Measurements from ENCODE around the gene CALML3. TPM values are rescaled to one million over a fixed set of nuclear protein-coding genes. Genes with fewer than 3 reads are reported as not detected.

Gene CALML3
- total and polyA plus RNA-seq, 2 of the 8 experiments (the other 6 are each of a cell fraction or from before 2014, with no cell fraction given), result not detected

GRCh38 chr10:5506751-5507648 is 17.8 kb upstream of the CALML3 start:
- no peak overlapping the region for H2AFZ ChIP-seq (ENCODE audit: low read length)
- 92% methylated on average over 15 of the region's 19 CpGs; no CpG with 5 or more reads in 1 of the 2 experiments for WGBS, 2 experiments (ENCODE audit: extremely low coverage in 1 of 2, insufficient coverage in 1 of 2, insufficient read length in 1 of 2, insufficient replicate concordance in 2 of 2, low coverage in 1 of 2, low lambda C conversion rate in 2 of 2, missing lambda C conversion rate in 1 of 2)

More at GRCh38 chr10:5506751-5507648, 17.8 kb upstream of the CALML3 start:
- TF ChIP-seq ATF2 (IDR thresholded peaks at IDR 0.05; ENCODE audit: low read length), result no peak
- Histone ChIP-seq H4K5ac (ENCODE audit: insufficient read length, low read depth, low read length) (no peak overlapping the region), H2BK120ac (replicated peaks; ENCODE audit: low read depth, low read length) (no peak overlapping the region), H3K4me2 (ENCODE audit: insufficient read depth in 1 of 2, low read depth in 2 of 2, low read length in 2 of 2) (no peak overlapping the region), H3K23me2 (ENCODE audit: low read depth, low read length) (no peaks in the 10 kb centered on the region; the same call in 1 of the 2 replicates), H3K36me3 (ENCODE audit: control insufficient read depth in 2 of 4, insufficient read depth in 4 of 4, low read length in 3 of 4) (no peaks in the 10 kb centered on the region), H3K9ac (replicated peaks in 1 of 4; ENCODE audit: extremely low read depth in 1 of 4, low read depth in 3 of 4, low read length in 3 of 4) (no peak overlapping the region), H2AK5ac (ENCODE audit: low read depth, low read length) (no peak overlapping the region), H2BK5ac (ENCODE audit: low read depth, low read length) (no peak overlapping the region), H3K14ac (ENCODE audit: insufficient read length) (no peak overlapping the region), H3K56ac (replicated peaks; ENCODE audit: insufficient read length, low read depth, low read length) (no peak overlapping the region), H3K9me3 (ENCODE audit: insufficient read depth in 2 of 2, low read depth in 1 of 2, low read length in 1 of 2) (no peaks in the 10 kb centered on the region), H3K79me1 (ENCODE audit: low read depth, low read length) (no peaks in the 10 kb centered on the region), H2BK15ac (ENCODE audit: low read length) (no peak overlapping the region), H4K91ac (replicated peaks; ENCODE audit: insufficient read length, low read length) (no peak overlapping the region), H3K27ac (ENCODE audit: low read depth, low read length) (no peak overlapping the region), H2BK12ac (ENCODE audit: low read depth, low read length) (peak overlapping the region; percentile 9; the same call in 1 of the 2 replicates), H3K4me3 (ENCODE audit: extremely low read depth in 1 of 4, insufficient read depth in 2 of 4, low read depth in 3 of 4, low read length in 4 of 4) (no peak overlapping the region), H4K20me1 (replicated peaks in 1 of 2; ENCODE audit: control insufficient read depth in 1 of 2, insufficient read depth in 2 of 2, low read length in 2 of 2) (no peaks in the 10 kb centered on the region), H3K79me2 (ENCODE audit: control insufficient read depth in 1 of 2, insufficient read depth in 2 of 2, low read length in 2 of 2) (no peaks in the 10 kb centered on the region), H4K8ac (ENCODE audit: extremely low read depth, insufficient read depth, low read length) (no peak overlapping the region; the same call in 1 of the 2 replicates), H3K27me3 (replicated peaks in 1 of 4; ENCODE audit: control insufficient read depth in 3 of 4, extremely low read depth in 1 of 4, insufficient read depth in 3 of 4, low read length in 3 of 4) (no peaks in the 10 kb centered on the region), H3K4me1 (replicated peaks in 1 of 4; ENCODE audit: control insufficient read depth in 3 of 4, insufficient read depth in 4 of 4, low read length in 3 of 4) (no peaks in the 10 kb centered on the region; a peak in 1 of 7 replicates), H3K18ac (ENCODE audit: extremely low read depth, low read length) (no peak overlapping the region), H3K23ac (ENCODE audit: insufficient read length) (no peak overlapping the region), H2BK20ac (ENCODE audit: low read length) (no peak overlapping the region; the same call in 1 of the 2 replicates), H3K4ac (replicated peaks; ENCODE audit: insufficient read length, low read depth, low read length) (no peak overlapping the region)
- ChIA-PET CTCF (ENCODE audit: partially characterized antibody) (interaction anchor here (0.7 to 1.7 kb wide), 2 partner anchors 21 to 116 kb away, joined by 3 to 4 read pairs; no protein-coding TSS in a partner anchor), POLR2A (ENCODE audit: partially characterized antibody) (no interaction called here)
- DNase-seq (ENCODE audit: low read depth in 1 of 2, low spot score in 2 of 2) (no peak), FAIRE-seq (no peak)

All from H1 (cell line).